ENCODE data around the gene PTPRE. TPM values are rescaled to one million over a fixed set of nuclear protein-coding genes. Genes with fewer than 3 reads are reported as not detected.

PTPRE gene
- total and polyA plus RNA-seq, 10 of the 15 experiments (the other 5 are each of a cell fraction or from before 2014, with no cell fraction given) = 2.9 to 7.6 (median 5.8) TPM

GRCh38 chr10:127875916-127876315, 31.0 kb upstream of the PTPRE start (continued):
- TF ChIP-seq CEBPB (IDR thresholded peaks at IDR 0.05; ENCODE audit: borderline replicate concordance in 1 of 2, low read depth in 2 of 2, low read length in 2 of 2) (no peak), SMC3 (IDR thresholded peaks at IDR 0.05; ENCODE audit: borderline replicate concordance, low read length) (no peak), E4F1 (IDR thresholded peaks at IDR 0.05; ENCODE audit: borderline replicate concordance, partially characterized antibody) (no peak), SP1 (IDR thresholded peaks at IDR 0.05; ENCODE audit: low read depth, low read length) (no peak), ASH2L (IDR thresholded peaks at IDR 0.05; ENCODE audit: borderline replicate concordance, low read depth) (no peak), CBX3 (IDR thresholded peaks at IDR 0.05; ENCODE audit: borderline replicate concordance, low read depth) (no peak), IRF5 (IDR thresholded peaks at IDR 0.05; ENCODE audit: borderline replicate concordance) (no peak)

- ChIA-PET SMC1A (ENCODE audit: uncharacterized antibody, unreplicated experiment) (no interaction called here), RAD21 (ENCODE audit: unreplicated experiment) (no interaction called here), POLR2A (no interaction called here), CTCF (no interaction called here)
- FAIRE-seq (no peak), ATAC-seq (no peak), DNase-seq (ENCODE audit: low read depth, low spot score) (no peak)
- H3K4me1 ChIP-seq (ENCODE audit: control insufficient read depth, insufficient read depth, low read length) = no peaks in the 10 kb centered on the region
- H3K27ac ChIP-seq (ENCODE audit: control insufficient read depth, insufficient read depth) = no peak overlapping the region
- in situ Hi-C loops (cut with MboI) = no loop called here
- H2AFZ ChIP-seq (ENCODE audit: control insufficient read depth, low read depth, low read length) = no peak overlapping the region
- intact Hi-C loops (cut with micrococcal nuclease; ENCODE audit: unreplicated experiment) = no loop called here
- H3K9me3 ChIP-seq (replicated peaks; ENCODE audit: control insufficient read depth, insufficient read depth, low read length) = no peaks in the 10 kb centered on the region
- H3K27me3 ChIP-seq (replicated peaks in 1 of 2; ENCODE audit: control insufficient read depth in 2 of 2, insufficient read depth in 2 of 2, low read length in 1 of 2) = no peaks in the 10 kb centered on the region; a peak in 1 of 4 replicates
- H3K79me2 ChIP-seq (ENCODE audit: control insufficient read depth, insufficient read depth, low read length) = no peaks in the 10 kb centered on the region
- H3K36me3 ChIP-seq (ENCODE audit: control insufficient read depth in 2 of 2, insufficient read depth in 2 of 2, low read length in 1 of 2) = no peaks in the 10 kb centered on the region
- 56% methylated on average over 4 of the region's 4 CpGs for WGBS (ENCODE audit: insufficient coverage, insufficient replicate concordance, low lambda C conversion rate, missing lambda C conversion rate)
- no peak overlapping the region for H3K9ac ChIP-seq (ENCODE audit: control insufficient read depth, insufficient read depth, low read length)
- H3K4me2 ChIP-seq (ENCODE audit: control insufficient read depth, insufficient read depth) = no peak overlapping the region
- no peaks in the 10 kb centered on the region for H4K20me1 ChIP-seq (ENCODE audit: control insufficient read depth, insufficient read depth)
- no TSS peak for BruUV-seq (replicated peaks)
- no peak overlapping the region for H3K4me3 ChIP-seq
- no peak for TF ChIP-seq ZNF687 (IDR thresholded peaks at IDR 0.05)
- no peak for TF ChIP-seq RAD21 (IDR thresholded peaks at IDR 0.05; ENCODE audit: insufficient read depth, low read depth, low read length)
- TF ChIP-seq JUND (IDR thresholded peaks at IDR 0.05; ENCODE audit: low read depth, low read length) = no peak
- no peak for TF ChIP-seq SMARCA5 (IDR thresholded peaks at IDR 0.05)
- TF ChIP-seq CHD2 (IDR thresholded peaks at IDR 0.05; ENCODE audit: borderline replicate concordance, low read depth, low read length) = no peak
- no peak for TF ChIP-seq SMC3 (IDR thresholded peaks at IDR 0.05; ENCODE audit: borderline replicate concordance, low read length)
These were observed 29.8 kb upstream of the PTPRE start for GRCh38 chr10:127877116-127877515.
